Activated B cell treated with CpG ODN at 0.5 μM for 24 hours (primary cell): ENCODE measurements around the gene STAB2. TPM values are rescaled to one million over a fixed set of nuclear protein-coding genes. Genes with fewer than 3 reads are reported as not detected.

Experiments used
- ATAC-seq: fragments of 200-7000 bp; cut with Tn5 transposase; one replicate; pipeline ENCODE4 v1.10.0; 2021; ENCODE audit warnings: low read depth, mild to moderate bottlenecking, moderate library complexity
- CTCF ChIA-PET: fragments of 350-600 bp; sonication (Branson Sonifier 250); formaldehyde crosslinking; loops from one replicate; lab custom pipeline; 2021; ENCODE audit warnings: antibody characterized with exemption; lab: Charles Lee
- POLR2A ChIA-PET: fragments of 350-600 bp; sonication (Branson Sonifier 250); formaldehyde crosslinking; loops from one replicate; lab custom pipeline; 2021; ENCODE audit warnings: antibody characterized with exemption; lab: Charles Lee
- DNase-seq: peaks from one replicate; pipeline ENCODE4 v3.0.0; 2022
- H3K27ac Mint-ChIP-seq: one replicate; pipeline ENCODE4 v1.8.0; 2020; ENCODE audit warnings: mixed read lengths
- H3K27me3 Mint-ChIP-seq: one replicate; pipeline ENCODE4 v1.8.0; 2021; ENCODE audit warnings: mixed read lengths
- H3K36me3 Mint-ChIP-seq: one replicate; pipeline ENCODE4 v1.8.0; 2021; ENCODE audit warnings: low read depth, mixed read lengths
- H3K4me1 Mint-ChIP-seq: one replicate; pipeline ENCODE4 v1.8.0; 2021; ENCODE audit warnings: mixed read lengths
- H3K4me3 Mint-ChIP-seq: one replicate; pipeline ENCODE4 v1.8.0; 2020; ENCODE audit warnings: mild to moderate bottlenecking, mixed read lengths
- H3K9me3 Mint-ChIP-seq: one replicate; pipeline ENCODE4 v1.8.0; 2020; ENCODE audit warnings: mixed read lengths
- CTCF ChIP-seq: fragments of 200-600 bp; IDR thresholded peaks from one replicate; pipeline ENCODE4 v1.8.0; 2022; ENCODE audit warnings: antibody characterized with exemption, mild to moderate bottlenecking
- intact Hi-C: fragments of 100-400 bp; cut with micrococcal nuclease; formaldehyde crosslinking; loops from one replicate; pipeline ENCODE4 v1.15.1; 2024
- total RNA-seq: library from RNA; stranded (reverse); gene quantifications from 2 replicates; pipeline ENCODE4 v1.2.3, GENCODE V29; 2022

The STAB2 gene
- total RNA-seq, 1 donor from 2014 or later = not detected

- CTCF ChIA-PET = no interaction called here
These were observed 33.3 kb downstream of the STAB2 start for GRCh38 chr12:103620395-103620794.

GRCh38 chr12:103623716-103624115, 36.6 kb downstream of the STAB2 start:
- POLR2A ChIA-PET = no interaction called here
- Mint-ChIP-seq H3K27me3 (no peaks in the 10 kb centered on the region), H3K9me3 (no peaks in the 10 kb centered on the region), H3K27ac (no peak overlapping the region), H3K36me3 (no peaks in the 10 kb centered on the region), H3K4me3 (no peak overlapping the region), H3K4me1 (no peaks in the 10 kb centered on the region)
- intact Hi-C loops = no loop called here
- TF ChIP-seq CTCF = no peak
- CTCF ChIA-PET = no interaction called here
- DNase-seq = no peak
- no peak for ATAC-seq

More at GRCh38 chr12:103620395-103620794, 33.3 kb downstream of the STAB2 start:
- POLR2A ChIA-PET = no interaction called here
- Mint-ChIP-seq H3K9me3 (no peaks in the 10 kb centered on the region), H3K4me1 (no peaks in the 10 kb centered on the region), H3K4me3 (no peak overlapping the region), H3K27ac (no peak overlapping the region), H3K36me3 (no peaks in the 10 kb centered on the region), H3K27me3 (peaks cover 9% of the 10 kb centered on the region)
- DNase-seq (no peak), ATAC-seq (no peak)
- intact Hi-C loops = no loop called here
- no peak for TF ChIP-seq CTCF

- POLR2A ChIA-PET = no interaction called here
- no peaks in the 10 kb centered on the region for H3K9me3 Mint-ChIP-seq
- H3K36me3 Mint-ChIP-seq = no peaks in the 10 kb centered on the region
- intact Hi-C loops = no loop called here
- no peaks in the 10 kb centered on the region for H3K4me1 Mint-ChIP-seq
- no peak overlapping the region for H3K4me3 Mint-ChIP-seq
- no peak for ATAC-seq
- no peak for DNase-seq
- CTCF ChIA-PET = no interaction called here
- H3K27ac Mint-ChIP-seq = no peak overlapping the region
- H3K27me3 Mint-ChIP-seq = no peaks in the 10 kb centered on the region
- TF ChIP-seq CTCF = no peak
These were observed 39.4 kb downstream of the STAB2 start for GRCh38 chr12:103626498-103626897.

GRCh38 chr12:103627189-103627855, 40.2 kb downstream of the STAB2 start:
- Mint-ChIP-seq H3K27ac (no peak overlapping the region), H3K9me3 (peaks cover 6% of the 10 kb centered on the region), H3K27me3 (no peaks in the 10 kb centered on the region), H3K4me1 (no peaks in the 10 kb centered on the region), H3K36me3 (no peaks in the 10 kb centered on the region), H3K4me3 (no peak overlapping the region)
- DNase-seq (no peak), ATAC-seq (no peak)
- intact Hi-C loops = no loop called here
- CTCF ChIA-PET = no interaction called here
- POLR2A ChIA-PET = no interaction called here
- TF ChIP-seq CTCF = no peak

GRCh38 chr12:103632554-103633216, 45.6 kb downstream of the STAB2 start:
- no peak for DNase-seq
- ATAC-seq = no peak
- POLR2A ChIA-PET = no interaction called here
- Mint-ChIP-seq H3K27me3 (no peaks in the 10 kb centered on the region), H3K4me3 (no peak overlapping the region), H3K27ac (no peak overlapping the region), H3K9me3 (peaks cover 6% of the 10 kb centered on the region), H3K4me1 (no peaks in the 10 kb centered on the region), H3K36me3 (no peaks in the 10 kb centered on the region)
- intact Hi-C loops = no loop called here
- TF ChIP-seq CTCF = no peak
- CTCF ChIA-PET = no interaction called here
